ENCODE data around the gene EREG. TPM values are rescaled to one million over a fixed set of nuclear protein-coding genes. Genes with fewer than 3 reads are reported as not detected.

EREG gene
- total and polyA plus RNA-seq, 2 of the 8 experiments (the other 6 are each of a cell fraction or from before 2014, with no cell fraction given), result not detected

- TF ChIP-seq TAF1 (IDR thresholded peaks at IDR 0.05; ENCODE audit: low read depth, low read length) (no peak), KDM4A (IDR thresholded peaks at IDR 0.05; ENCODE audit: low read depth, low read length, severe bottlenecking) (peak; percentile 90), EZH2 (IDR thresholded peaks at IDR 0.05; ENCODE audit: low read depth, low read length, severe bottlenecking) (no peak), SP1 (IDR thresholded peaks at IDR 0.05; ENCODE audit: low read depth, low read length) (no peak), POU5F1 (IDR thresholded peaks at IDR 0.05; ENCODE audit: low read depth, low read length) (no peak), ASH2L (IDR thresholded peaks at IDR 0.05; ENCODE audit: low read length) (peak; percentile 99), TEAD4 (IDR thresholded peaks at IDR 0.05; ENCODE audit: low read depth, low read length) (no peak), CHD2 (IDR thresholded peaks at IDR 0.05; ENCODE audit: low read length) (no peak), MAFK (IDR thresholded peaks at IDR 0.05; ENCODE audit: low read depth, low read length) (no peak), CTCF (IDR thresholded peaks at IDR 0.05; ENCODE audit: control extremely low read depth in 1 of 3, insufficient read depth in 1 of 3, low read depth in 1 of 3, low read length in 3 of 3) (peak in 1 of 3 experiments; percentile 2; a peak in 1 of 4 replicates), SP4 (IDR thresholded peaks at IDR 0.05; ENCODE audit: low read length) (no peak), EGR1 (IDR thresholded peaks at IDR 0.05; ENCODE audit: borderline replicate concordance, low read depth, low read length) (peak; percentile 90), ATF2 (IDR thresholded peaks at IDR 0.05; ENCODE audit: low read length) (no peak), CTBP2 (IDR thresholded peaks at IDR 0.05; ENCODE audit: borderline replicate concordance, insufficient read depth, insufficient read length, low read length) (peak; percentile 100), TCF12 (IDR thresholded peaks at IDR 0.05; ENCODE audit: low read depth, low read length) (no peak), SIX5 (IDR thresholded peaks at IDR 0.05; ENCODE audit: low read depth, low read length) (no peak)
Measured at GRCh38 chr4:74364652-74365491, at the start of gene EREG (continued).
